Measurements from ENCODE around the gene MYCBP2.

DNA sequence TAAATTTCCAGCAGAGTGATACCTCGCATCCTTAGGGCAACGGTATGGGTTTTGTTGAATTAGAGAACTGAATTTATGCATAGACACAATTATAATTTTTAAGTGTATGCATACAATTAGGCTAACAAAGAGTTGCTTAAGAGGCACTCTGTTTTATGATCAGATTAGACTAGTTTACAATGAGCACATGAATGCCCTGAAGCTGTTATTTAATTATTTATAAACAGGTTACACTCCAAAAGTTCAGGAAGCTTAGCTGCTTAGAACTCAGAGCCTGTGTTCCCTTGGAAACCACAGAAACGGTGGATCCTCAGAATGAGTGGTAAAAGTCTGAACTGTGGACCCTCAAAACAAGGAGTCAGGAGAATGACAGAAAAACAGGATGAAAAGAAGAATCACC, 227.5 kb downstream of the MYCBP2 start:
- TF ChIP-seq, protein P1, sequence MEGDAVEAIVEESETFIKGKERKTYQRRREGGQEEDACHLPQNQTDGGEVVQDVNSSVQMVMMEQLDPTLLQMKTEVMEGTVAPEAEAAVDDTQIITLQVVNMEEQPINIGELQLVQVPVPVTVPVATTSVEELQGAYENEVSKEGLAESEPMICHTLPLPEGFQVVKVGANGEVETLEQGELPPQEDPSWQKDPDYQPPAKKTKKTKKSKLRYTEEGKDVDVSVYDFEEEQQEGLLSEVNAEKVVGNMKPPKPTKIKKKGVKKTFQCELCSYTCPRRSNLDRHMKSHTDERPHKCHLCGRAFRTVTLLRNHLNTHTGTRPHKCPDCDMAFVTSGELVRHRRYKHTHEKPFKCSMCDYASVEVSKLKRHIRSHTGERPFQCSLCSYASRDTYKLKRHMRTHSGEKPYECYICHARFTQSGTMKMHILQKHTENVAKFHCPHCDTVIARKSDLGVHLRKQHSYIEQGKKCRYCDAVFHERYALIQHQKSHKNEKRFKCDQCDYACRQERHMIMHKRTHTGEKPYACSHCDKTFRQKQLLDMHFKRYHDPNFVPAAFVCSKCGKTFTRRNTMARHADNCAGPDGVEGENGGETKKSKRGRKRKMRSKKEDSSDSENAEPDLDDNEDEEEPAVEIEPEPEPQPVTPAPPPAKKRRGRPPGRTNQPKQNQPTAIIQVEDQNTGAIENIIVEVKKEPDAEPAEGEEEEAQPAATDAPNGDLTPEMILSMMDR (IDR thresholded peaks at IDR 0.05) = no peak
- TF ChIP-seq POLR2A (IDR thresholded peaks at IDR 0.05) = no peak
